ENCODE results near the gene USP17L22. TPM values are rescaled to one million over a fixed set of nuclear protein-coding genes. Genes with fewer than 3 reads are reported as not detected.

USP17L22 gene
- total RNA-seq, 1 donor from 2014 or later, result not detected

Other genes starting within 250 kb of the USP17L22 start
- gene FAM90A26, start 97.2 kb upstream of the USP17L22 start, total RNA-seq, result not detected in 3 replicates
- not detected in 3 replicates for gene USP17L10, start 57.0 kb upstream of the USP17L22 start, total RNA-seq
- gene USP17L11, start 52.2 kb upstream of the USP17L22 start, total RNA-seq, result 0.14 TPM in 1 of 3 replicates, not detected in the others
- gene USP17L12, start 47.5 kb upstream of the USP17L22 start, total RNA-seq, result not detected in 3 replicates
- gene USP17L13, start 42.7 kb upstream of the USP17L22 start, total RNA-seq, result not detected in 3 replicates
- 0.16 TPM in 1 of 3 replicates, not detected in the others for gene USP17L15, start 33.2 kb upstream of the USP17L22 start, total RNA-seq
- not detected in 3 replicates for gene USP17L17, start 23.7 kb upstream of the USP17L22 start, total RNA-seq
- not detected in 3 replicates for gene USP17L18, start 19.0 kb upstream of the USP17L22 start, total RNA-seq
- gene USP17L19, start 14.2 kb upstream of the USP17L22 start, total RNA-seq, result not detected in 3 replicates
- not detected in 3 replicates for gene USP17L20, start 9.5 kb upstream of the USP17L22 start, total RNA-seq
- not detected in 3 replicates for gene USP17L21, start 4.7 kb upstream of the USP17L22 start, total RNA-seq
- gene USP17L24, start 57.5 kb downstream of the USP17L22 start, total RNA-seq, result not detected in 3 replicates
- gene USP17L25, start 62.3 kb downstream of the USP17L22 start, total RNA-seq, result not detected in 3 replicates
- gene USP17L26, start 67.0 kb downstream of the USP17L22 start, total RNA-seq, result not detected in 3 replicates
- gene USP17L5, start 71.8 kb downstream of the USP17L22 start, total RNA-seq, result not detected in 3 replicates
- not detected in 3 replicates for gene USP17L27, start 76.5 kb downstream of the USP17L22 start, total RNA-seq
- not detected in 3 replicates for gene USP17L28, start 81.3 kb downstream of the USP17L22 start, total RNA-seq
- gene USP17L29, start 86.0 kb downstream of the USP17L22 start, total RNA-seq, result not detected in 3 replicates
- not detected in 3 replicates for gene USP17L30, start 95.5 kb downstream of the USP17L22 start, total RNA-seq
- gene DEFB131A, start 176.8 kb downstream of the USP17L22 start, total RNA-seq, result not detected in 3 replicates

All from mesothelial cell of epicardium (in vitro differentiated cells).